Glomerular endothelial cell (primary cell): ENCODE measurements around the gene PFDN1. TPM values are rescaled to one million over a fixed set of nuclear protein-coding genes. Genes with fewer than 3 reads are reported as not detected.
"Not testable (repeated sequence)": the region's sequence is repeated elsewhere in the genome, so short reads cannot be mapped to it uniquely, and the experiment has no call there.

Experiments used
- DNase-seq: peaks from one replicate; pipeline ENCODE4 v3.0.0-alpha.2; 2011; ENCODE audit warnings: low read depth, low spot score; ENCODE audit errors: extremely low read depth
- total RNA-seq: library from RNA; depleted of rRNA; stranded (reverse); fragments of >200 nt; gene quantifications from 2 replicates; pipeline ENCODE4 v1.2.3, GENCODE V29; 2015

PFDN1 gene
- total RNA-seq, result 117 and 166 TPM in 2 replicates

- DNase-seq, result no peak
These were observed at the start of gene PFDN1 for GRCh38 chr5:140302786-140303639. PFDN1 (minus strand) TSS chr5:140303101; CDS start chr5:140303073, 28 bp downstream.

- peak; percentile 68 for DNase-seq
These were observed 48.9 kb upstream of the PFDN1 start for GRCh38 chr5:140351609-140352334.

- DNase-seq, result no peak
These were observed 46.3 kb upstream of the PFDN1 start for GRCh38 chr5:140349244-140349643.

- DNase-seq, result no peak
These were observed 45.2 kb upstream of the PFDN1 start for GRCh38 chr5:140348104-140348503.

- no peak for DNase-seq
These were observed 44.5 kb upstream of the PFDN1 start for GRCh38 chr5:140347360-140347759.

- DNase-seq, result no peak
These were observed 43.7 kb upstream of the PFDN1 start, which contains the start of gene HBEGF for GRCh38 chr5:140346348-140347221. HBEGF (minus strand) TSS chr5:140346603; CDS start chr5:140346328, 275 bp downstream.

GRCh38 chr5:140345919-140346347, 43.0 kb upstream of the PFDN1 start:
- DNase-seq, result no peak

- no peak for DNase-seq
These were observed 42.0 kb upstream of the PFDN1 start for GRCh38 chr5:140344683-140345423.

- not testable (repeated sequence) for DNase-seq
These were observed 40.9 kb upstream of the PFDN1 start for GRCh38 chr5:140343849-140344248.

- no peak for DNase-seq
These were observed 40.0 kb upstream of the PFDN1 start for GRCh38 chr5:140342896-140343295.

GRCh38 chr5:140342287-140342686, 39.4 kb upstream of the PFDN1 start:
- peak; percentile 60 for DNase-seq

GRCh38 chr5:140341591-140341990, 38.7 kb upstream of the PFDN1 start:
- DNase-seq, result no peak

- no peak for DNase-seq
These were observed 37.8 kb upstream of the PFDN1 start for GRCh38 chr5:140340605-140341121.

GRCh38 chr5:140339636-140340035, 36.7 kb upstream of the PFDN1 start:
- no peak for DNase-seq

- no peak for DNase-seq
These were observed 36.0 kb upstream of the PFDN1 start for GRCh38 chr5:140338908-140339307.

- no peak for DNase-seq
These were observed 35.4 kb upstream of the PFDN1 start for GRCh38 chr5:140338336-140338735.

- no peak for DNase-seq
These were observed 35.0 kb upstream of the PFDN1 start for GRCh38 chr5:140337880-140338279.

- DNase-seq, result no peak
These were observed 33.5 kb upstream of the PFDN1 start for GRCh38 chr5:140336388-140336787.

- no peak for DNase-seq
These were observed 28.7 kb upstream of the PFDN1 start for GRCh38 chr5:140331638-140332037.
